ENCODE measurements around the gene CES3. TPM values are rescaled to one million over a fixed set of nuclear protein-coding genes. Genes with fewer than 3 reads are reported as not detected.

CES3 gene
- polyA plus RNA-seq, 1 donor (not counting 4 experiments of a cell fraction or from before 2014, with no cell fraction given): 1.5 TPM

DNA sequence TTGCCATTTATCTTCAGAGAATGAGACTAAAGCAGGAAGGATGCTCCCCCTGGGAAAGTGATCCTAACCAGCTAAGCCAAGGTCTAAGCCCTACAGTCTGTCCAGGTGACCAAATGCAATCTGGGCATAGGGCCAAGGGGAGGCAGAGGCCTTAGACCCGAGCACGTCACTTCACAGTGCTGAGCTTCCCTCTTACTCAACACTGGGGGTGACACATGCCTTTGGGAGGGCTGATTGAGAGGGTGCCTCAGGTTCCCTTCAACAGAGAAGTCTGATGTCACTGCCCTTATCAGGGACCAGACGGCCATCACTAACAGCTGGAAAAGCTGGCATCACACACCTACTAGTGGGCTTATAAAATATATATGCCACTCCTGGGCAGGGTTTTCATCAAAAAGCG, 30.9 kb upstream of the CES3 start:
- no peak for FAIRE-seq
- no peak overlapping the region for H3K4me2 ChIP-seq (ENCODE audit: control insufficient read depth, extremely low read depth, insufficient read depth, low read depth, low read length)
- H3K9ac ChIP-seq (ENCODE audit: control insufficient read depth, extremely low read depth, insufficient read depth, low read length): no peak overlapping the region

DNA sequence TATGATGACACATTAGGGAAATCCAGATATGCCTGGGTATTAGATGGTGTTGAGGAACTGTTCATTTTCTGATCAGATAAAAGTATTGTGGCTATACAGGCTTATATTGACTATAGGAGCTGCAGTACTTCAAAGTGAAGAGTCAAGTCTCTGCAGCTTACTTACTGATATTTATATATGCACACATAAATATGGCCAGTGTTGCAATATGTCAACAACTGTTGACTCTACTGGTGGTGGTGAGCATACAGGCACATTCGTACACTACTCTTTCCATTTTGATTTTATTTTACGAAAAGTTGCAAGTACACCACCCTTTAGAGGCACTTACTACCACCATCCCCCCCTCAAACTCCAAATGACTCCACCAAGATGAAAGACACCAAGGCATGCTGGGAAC, 29.4 kb upstream of the CES3 start:
- no peaks in the 10 kb centered on the region for H3K9me3 ChIP-seq (ENCODE audit: control insufficient read depth, low read depth, low read length)
- no peak for TF ChIP-seq EZH2 (IDR thresholded peaks at IDR 0.05; ENCODE audit: low read length)
- TF ChIP-seq, protein P1, sequence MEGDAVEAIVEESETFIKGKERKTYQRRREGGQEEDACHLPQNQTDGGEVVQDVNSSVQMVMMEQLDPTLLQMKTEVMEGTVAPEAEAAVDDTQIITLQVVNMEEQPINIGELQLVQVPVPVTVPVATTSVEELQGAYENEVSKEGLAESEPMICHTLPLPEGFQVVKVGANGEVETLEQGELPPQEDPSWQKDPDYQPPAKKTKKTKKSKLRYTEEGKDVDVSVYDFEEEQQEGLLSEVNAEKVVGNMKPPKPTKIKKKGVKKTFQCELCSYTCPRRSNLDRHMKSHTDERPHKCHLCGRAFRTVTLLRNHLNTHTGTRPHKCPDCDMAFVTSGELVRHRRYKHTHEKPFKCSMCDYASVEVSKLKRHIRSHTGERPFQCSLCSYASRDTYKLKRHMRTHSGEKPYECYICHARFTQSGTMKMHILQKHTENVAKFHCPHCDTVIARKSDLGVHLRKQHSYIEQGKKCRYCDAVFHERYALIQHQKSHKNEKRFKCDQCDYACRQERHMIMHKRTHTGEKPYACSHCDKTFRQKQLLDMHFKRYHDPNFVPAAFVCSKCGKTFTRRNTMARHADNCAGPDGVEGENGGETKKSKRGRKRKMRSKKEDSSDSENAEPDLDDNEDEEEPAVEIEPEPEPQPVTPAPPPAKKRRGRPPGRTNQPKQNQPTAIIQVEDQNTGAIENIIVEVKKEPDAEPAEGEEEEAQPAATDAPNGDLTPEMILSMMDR (optimal IDR thresholded peaks at IDR 0.05 in 1 of 3, IDR thresholded peaks at IDR 0.05 in 1 of 3, conservative IDR thresholded peaks at IDR 0.05 in 1 of 3; ENCODE audit: extremely low read depth in 1 of 3, insufficient read depth in 2 of 3, low read length in 3 of 3): no peak
- no peaks in the 10 kb centered on the region for H3K27me3 ChIP-seq (ENCODE audit: control insufficient read depth, extremely low read depth, insufficient read depth, low read length)
- dilution Hi-C loops (cut with MboI; ENCODE audit: extremely low pct_ligation_motif_present, low sequenced_read_pairs): no loop called here
- DNase-seq (ENCODE audit: low read depth, low spot score) (no peak), FAIRE-seq (no peak)
- H2AFZ ChIP-seq (ENCODE audit: control insufficient read depth, low read length): no peak overlapping the region
- no peaks in the 10 kb centered on the region for H4K20me1 ChIP-seq (ENCODE audit: control insufficient read depth, extremely low read depth, insufficient read depth, low read length)
- H3K9ac ChIP-seq (ENCODE audit: control insufficient read depth, extremely low read depth, insufficient read depth, low read length): no peak overlapping the region
- peaks cover 36% of the 10 kb centered on the region for H3K4me1 ChIP-seq (ENCODE audit: control insufficient read depth, extremely low read depth, insufficient read depth, low read length)
- no peak overlapping the region for H3K27ac ChIP-seq (ENCODE audit: control insufficient read depth, insufficient read depth, low read length)
- H3K4me2 ChIP-seq (ENCODE audit: control insufficient read depth, extremely low read depth, insufficient read depth, low read depth, low read length): no peak overlapping the region
- peaks cover 27% of the 10 kb centered on the region for H3K79me2 ChIP-seq (ENCODE audit: control insufficient read depth, insufficient read depth, low read length)
- peaks cover 2 to 8% of the 10 kb centered on the region in 2 experiments for H3K36me3 ChIP-seq (ENCODE audit: control insufficient read depth in 2 of 2, extremely low read depth in 1 of 2, insufficient read depth in 2 of 2, low read length in 2 of 2)
- H3K4me3 ChIP-seq (ENCODE audit: control insufficient read depth in 2 of 3, extremely low read depth in 1 of 3, insufficient read depth in 2 of 3, low read depth in 1 of 3, low read length in 3 of 3): no peak overlapping the region
- H3K9me1 ChIP-seq (ENCODE audit: control insufficient read depth, extremely low read depth, insufficient read depth, low read length): no peaks in the 10 kb centered on the region

More for the DNA sequence above, 30.9 kb upstream of the CES3 start:
- Histone ChIP-seq H3K27ac (ENCODE audit: control insufficient read depth, insufficient read depth, low read length) (no peak overlapping the region), H3K9me3 (ENCODE audit: control insufficient read depth, low read depth, low read length) (no peaks in the 10 kb centered on the region), H3K4me1 (ENCODE audit: control insufficient read depth, extremely low read depth, insufficient read depth, low read length) (peaks cover 26% of the 10 kb centered on the region), H4K20me1 (ENCODE audit: control insufficient read depth, extremely low read depth, insufficient read depth, low read length) (no peaks in the 10 kb centered on the region), H3K9me1 (ENCODE audit: control insufficient read depth, extremely low read depth, insufficient read depth, low read length) (no peaks in the 10 kb centered on the region), H3K4me3 (ENCODE audit: control insufficient read depth in 2 of 3, extremely low read depth in 1 of 3, insufficient read depth in 2 of 3, low read depth in 1 of 3, low read length in 3 of 3) (no peak overlapping the region), H3K36me3 (ENCODE audit: control insufficient read depth in 2 of 2, extremely low read depth in 1 of 2, insufficient read depth in 2 of 2, low read length in 2 of 2) (peaks cover 0 to 8% of the 10 kb centered on the region in 2 experiments), H3K27me3 (ENCODE audit: control insufficient read depth, extremely low read depth, insufficient read depth, low read length) (peaks cover 9% of the 10 kb centered on the region), H2AFZ (ENCODE audit: control insufficient read depth, low read length) (no peak overlapping the region), H3K79me2 (ENCODE audit: control insufficient read depth, insufficient read depth, low read length) (peaks cover 13% of the 10 kb centered on the region)
- TF ChIP-seq EZH2 (IDR thresholded peaks at IDR 0.05; ENCODE audit: low read length): no peak
- TF ChIP-seq, protein P1 (optimal IDR thresholded peaks at IDR 0.05 in 1 of 3, IDR thresholded peaks at IDR 0.05 in 1 of 3, conservative IDR thresholded peaks at IDR 0.05 in 1 of 3; ENCODE audit: extremely low read depth in 1 of 3, insufficient read depth in 2 of 3, low read length in 3 of 3): no peak
- dilution Hi-C loops (cut with MboI; ENCODE audit: extremely low pct_ligation_motif_present, low sequenced_read_pairs): no loop called here
- no peak for DNase-seq (ENCODE audit: low read depth, low spot score)

All from keratinocyte (primary cell).